Raji (cell line): ENCODE measurements around the gene TMEM174.

Source experiments
- POLR2A ChIP-seq: IDR thresholded peaks from 2 replicates; pipeline ENCODE4 v1.6.1; 2011; ENCODE audit warnings: low read depth, low read length, control low read depth; ENCODE audit not compliant: insufficient read depth

Gene TMEM174

GRCh38 chr5:73198833-73199592 is 26.0 kb downstream of the TMEM174 start:
- no peak for TF ChIP-seq POLR2A

GRCh38 chr5:73199671-73200070 is 26.7 kb downstream of the TMEM174 start:
- TF ChIP-seq POLR2A = no peak

GRCh38 chr5:73201547-73202513 is 28.8 kb downstream of the TMEM174 start:
- TF ChIP-seq POLR2A = no peak

- TF ChIP-seq POLR2A = no peak
Measured at GRCh38 chr5:73204332-73204731, 31.3 kb downstream of the TMEM174 start.

- no peak for TF ChIP-seq POLR2A
Measured at GRCh38 chr5:73204733-73205132, 31.7 kb downstream of the TMEM174 start.

GRCh38 chr5:73205305-73205704 is 32.3 kb downstream of the TMEM174 start:
- no peak for TF ChIP-seq POLR2A

GRCh38 chr5:73213566-73213998 is 40.6 kb downstream of the TMEM174 start:
- no peak for TF ChIP-seq POLR2A

- no peak for TF ChIP-seq POLR2A
Measured at GRCh38 chr5:73214306-73214705, 41.3 kb downstream of the TMEM174 start.

- TF ChIP-seq POLR2A = no peak
Measured at GRCh38 chr5:73214996-73215395, 42.0 kb downstream of the TMEM174 start.

- TF ChIP-seq POLR2A = no peak
Measured at GRCh38 chr5:73215531-73215890, 42.5 kb downstream of the TMEM174 start.

- TF ChIP-seq POLR2A = no peak
Measured at GRCh38 chr5:73215891-73216610, 43.1 kb downstream of the TMEM174 start.

- no peak for TF ChIP-seq POLR2A
Measured at GRCh38 chr5:73218552-73219171, 45.7 kb downstream of the TMEM174 start.

- TF ChIP-seq POLR2A = no peak
Measured at GRCh38 chr5:73221161-73221560, 48.2 kb downstream of the TMEM174 start.

- TF ChIP-seq POLR2A = no peak
Measured at GRCh38 chr5:73221726-73222125, 48.7 kb downstream of the TMEM174 start.

GRCh38 chr5:73222173-73222572 is 49.2 kb downstream of the TMEM174 start:
- no peak for TF ChIP-seq POLR2A
